Stimulated activated CD4-positive, alpha-beta T cell treated with anti-CD3 and anti-CD28 coated beads, Interleukin-15, amount 100 ng/mL, for 24 hours (primary cell): ENCODE data around the gene METTL9.
"Not testable (repeated sequence)": the region's sequence is repeated elsewhere in the genome, so short reads cannot be mapped to it uniquely, and the experiment has no call there.

Source experiments
- DNase-seq: peaks from one replicate; pipeline ENCODE4 v3.0.0-alpha.2; 2020

METTL9 gene

DNA sequence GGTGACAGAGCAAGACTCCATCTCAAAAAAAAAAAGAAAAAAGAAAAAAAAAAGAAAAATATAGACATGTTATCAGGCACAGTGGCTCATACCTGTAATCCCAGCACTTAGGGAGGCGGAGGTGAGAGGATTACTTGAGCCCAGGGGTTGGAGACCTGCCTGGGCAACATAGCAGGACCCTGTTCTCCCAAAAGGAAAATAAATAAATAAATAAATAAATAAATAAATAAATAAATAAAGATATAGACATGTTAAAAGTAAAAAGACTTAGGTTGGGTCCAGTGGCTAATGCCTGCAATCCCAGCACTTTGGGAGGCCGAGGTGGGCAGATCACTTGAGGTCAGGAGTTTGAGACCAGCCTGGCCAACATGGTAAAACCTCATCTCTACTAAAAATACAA lies 23.1 kb upstream of the METTL9 start:
- not testable (repeated sequence) for DNase-seq

DNA sequence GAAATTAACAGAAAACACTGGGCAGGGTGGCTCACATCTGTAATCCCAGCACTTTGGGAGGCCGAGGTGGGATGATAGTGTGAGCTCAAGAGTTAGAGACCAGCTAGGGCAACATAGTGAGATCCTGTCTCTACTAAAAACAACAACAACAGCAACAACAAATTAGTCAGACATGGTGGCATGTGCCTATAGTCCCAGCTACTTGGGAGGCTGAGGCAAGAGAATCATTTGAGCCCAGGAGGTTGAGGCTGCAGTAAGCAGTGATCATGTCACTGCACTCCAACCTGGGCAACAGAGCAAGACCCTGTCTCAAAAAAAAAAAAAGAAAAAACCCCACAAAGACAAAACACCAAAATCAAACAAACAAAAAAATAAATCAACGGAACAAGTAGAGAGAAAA lies 21.9 kb upstream of the METTL9 start:
- not testable (repeated sequence) for DNase-seq

DNA sequence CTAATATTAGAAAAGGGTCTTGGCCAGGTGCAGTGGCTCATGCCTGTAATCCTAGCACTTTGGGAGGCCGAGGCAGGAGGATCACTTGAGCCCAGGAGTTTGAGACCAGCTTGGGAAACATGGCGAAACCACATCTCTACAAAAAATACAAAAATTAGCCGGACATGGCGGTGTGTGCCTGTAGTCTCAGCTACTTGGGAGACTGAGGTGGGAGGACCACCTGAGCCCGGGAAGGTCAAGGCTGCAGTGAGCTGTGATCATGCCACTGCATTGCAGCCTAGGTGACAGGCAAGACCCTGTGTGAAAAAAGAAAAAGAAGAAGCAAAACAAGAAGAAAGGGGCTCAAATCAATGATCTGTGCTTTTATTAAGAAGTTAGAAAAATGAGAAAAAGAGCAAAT lies 21.1 kb upstream of the METTL9 start:
- DNase-seq: not testable (repeated sequence)

DNA sequence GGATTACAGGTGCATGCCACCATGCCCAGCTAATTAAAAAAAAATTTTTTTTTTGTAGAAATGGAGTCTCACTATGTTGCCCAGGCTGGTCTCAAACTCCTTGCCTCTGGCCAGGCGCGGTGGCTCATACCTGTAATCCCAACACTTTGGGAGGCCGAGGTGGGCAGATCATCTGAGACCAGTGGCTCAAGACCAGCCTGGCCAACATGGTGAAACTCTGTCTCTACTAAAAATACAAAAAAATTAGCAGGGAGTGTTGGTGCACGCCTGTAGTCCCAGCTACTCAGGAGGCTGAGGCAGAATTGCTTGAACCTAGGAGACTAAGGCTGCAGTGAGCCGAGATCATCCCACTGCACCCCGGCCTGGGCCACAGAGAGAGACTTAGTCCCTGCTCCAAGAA lies 19.2 kb upstream of the METTL9 start:
- not testable (repeated sequence) for DNase-seq

DNA sequence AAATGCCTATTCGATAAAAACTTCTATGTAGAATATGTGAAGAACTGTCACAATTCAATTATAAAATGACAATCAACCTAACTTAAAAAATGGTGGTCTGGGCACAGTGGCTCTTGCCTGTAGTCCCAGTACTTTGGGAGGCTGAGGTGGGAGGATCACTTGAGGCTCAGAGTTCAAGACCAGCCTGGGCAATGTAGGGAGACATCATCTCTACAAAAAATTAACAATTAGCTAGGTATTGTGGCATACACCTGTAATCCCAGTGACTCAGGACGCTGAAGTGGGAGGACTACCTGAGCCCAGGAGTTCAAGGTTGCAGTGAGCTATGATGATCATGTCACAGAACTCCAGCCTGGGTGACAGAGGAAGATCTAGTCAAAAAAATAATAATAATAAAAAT lies 18.6 kb upstream of the METTL9 start:
- no peak for DNase-seq

DNA sequence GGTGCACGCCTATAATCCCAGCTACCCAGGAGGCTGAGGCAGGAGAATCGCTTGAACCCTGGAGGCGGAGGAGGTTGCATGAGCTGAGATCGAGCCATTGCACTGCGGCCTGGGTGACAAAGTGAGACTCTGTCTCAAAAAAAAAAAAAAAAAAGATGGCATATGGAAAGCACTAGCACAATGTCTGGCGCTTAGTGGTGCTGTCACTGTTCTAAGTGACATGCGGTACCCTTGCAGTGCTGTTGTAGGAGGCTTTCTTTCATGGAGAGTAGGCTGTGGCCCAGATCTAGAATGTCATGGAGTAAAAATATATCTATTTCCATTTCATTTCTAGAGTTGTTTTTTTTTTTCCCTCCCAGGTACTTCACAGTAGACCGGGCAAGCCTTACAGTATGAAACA lies 14.6 kb upstream of the METTL9 start:
- no peak for DNase-seq

DNA sequence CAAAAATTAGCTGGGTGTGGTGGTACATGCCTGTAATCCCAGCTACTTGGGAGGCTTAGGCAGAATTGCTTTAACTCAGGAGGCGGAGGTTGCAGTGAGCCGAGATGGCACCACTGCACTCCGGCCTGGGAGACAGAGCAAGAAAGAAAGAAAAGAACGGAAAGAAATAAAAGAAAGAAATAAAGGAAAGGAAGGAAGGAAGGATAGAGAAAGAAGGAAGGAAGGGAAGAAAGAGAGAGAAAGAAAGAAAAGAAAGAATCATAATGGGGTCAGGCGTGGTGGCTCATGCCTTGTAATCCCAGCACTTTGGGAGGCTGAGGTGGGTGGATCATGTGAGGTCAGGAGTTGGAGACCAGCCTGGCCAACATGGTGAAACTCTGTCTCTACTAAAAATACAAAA lies 10.8 kb upstream of the METTL9 start:
- DNase-seq: not testable (repeated sequence)

DNA sequence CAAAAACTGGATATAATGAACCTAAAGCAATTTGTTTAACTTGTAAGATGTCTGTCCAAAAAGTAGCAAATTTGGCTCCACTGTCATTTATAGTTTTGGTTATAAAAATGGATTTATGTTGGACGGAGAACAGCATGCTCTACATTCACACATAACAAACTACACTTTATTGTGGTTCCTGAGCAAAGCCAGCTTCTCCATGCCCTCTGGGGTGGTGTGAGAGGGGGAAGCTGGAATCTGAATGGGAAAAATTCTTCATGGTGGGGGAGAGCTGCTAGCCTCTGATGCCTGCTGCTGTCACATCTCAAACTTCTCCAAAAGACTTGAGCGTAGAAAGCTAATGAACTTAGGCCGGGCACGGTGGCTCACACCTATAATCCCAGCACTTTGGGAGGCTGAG lies 9.8 kb upstream of the METTL9 start:
- DNase-seq: no peak

DNA sequence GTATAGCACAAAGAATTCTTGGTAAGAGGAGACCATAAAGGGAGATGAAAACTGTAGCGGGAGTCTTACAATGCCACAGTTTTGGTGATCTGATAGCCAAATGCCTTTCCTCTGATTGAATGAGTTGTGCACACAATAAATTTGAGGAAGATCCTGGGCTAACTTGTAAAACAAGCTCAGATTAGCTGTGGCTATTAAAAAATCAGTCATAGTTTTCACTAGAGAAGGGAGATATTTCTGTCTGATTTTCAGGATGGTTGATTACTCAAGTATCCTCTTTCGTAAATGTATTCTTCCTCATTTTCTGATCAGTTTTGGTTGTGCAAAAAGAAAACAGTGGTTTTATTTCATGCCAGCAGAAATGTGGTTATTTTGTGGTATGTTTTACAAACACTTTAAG lies 9.1 kb upstream of the METTL9 start:
- no peak for DNase-seq

DNA sequence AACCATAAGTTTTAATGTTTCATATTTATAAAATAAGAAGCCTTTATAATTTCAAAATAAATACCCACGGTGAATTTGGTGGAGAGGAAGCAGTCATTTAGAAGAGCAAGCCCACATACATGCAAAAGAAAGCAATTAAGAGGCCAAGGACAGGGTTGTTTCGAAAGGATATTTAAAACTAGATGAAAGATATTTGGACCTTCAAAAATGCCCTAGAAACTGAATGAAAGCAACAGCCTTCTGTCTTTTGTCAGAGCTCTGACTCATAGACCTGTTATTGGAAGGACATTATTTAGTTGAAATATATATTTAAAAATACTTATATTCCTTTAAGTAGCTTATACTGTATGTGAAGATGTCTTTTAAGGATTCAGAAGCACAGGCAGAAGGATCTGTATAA lies 8.6 kb upstream of the METTL9 start:
- no peak for DNase-seq

DNA sequence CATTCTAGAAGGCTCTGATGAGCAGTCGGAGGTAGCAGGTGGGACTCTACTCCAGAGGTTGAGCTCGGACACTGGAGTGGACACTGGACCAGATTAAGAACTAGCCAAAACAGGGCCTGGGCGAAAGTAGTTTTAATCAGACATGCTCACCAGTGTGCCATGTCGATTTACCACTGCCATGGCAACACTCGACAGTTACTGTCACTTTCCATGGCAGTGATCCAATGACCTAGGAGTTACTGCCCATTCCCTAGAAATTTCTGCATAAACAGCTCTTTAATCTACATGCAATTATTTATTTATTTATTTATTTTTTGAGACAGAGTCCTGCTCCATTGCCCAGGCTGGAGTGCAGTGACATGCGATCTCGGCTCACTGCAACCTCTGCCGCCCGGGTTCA lies 7.2 kb upstream of the METTL9 start:
- DNase-seq: no peak

DNA sequence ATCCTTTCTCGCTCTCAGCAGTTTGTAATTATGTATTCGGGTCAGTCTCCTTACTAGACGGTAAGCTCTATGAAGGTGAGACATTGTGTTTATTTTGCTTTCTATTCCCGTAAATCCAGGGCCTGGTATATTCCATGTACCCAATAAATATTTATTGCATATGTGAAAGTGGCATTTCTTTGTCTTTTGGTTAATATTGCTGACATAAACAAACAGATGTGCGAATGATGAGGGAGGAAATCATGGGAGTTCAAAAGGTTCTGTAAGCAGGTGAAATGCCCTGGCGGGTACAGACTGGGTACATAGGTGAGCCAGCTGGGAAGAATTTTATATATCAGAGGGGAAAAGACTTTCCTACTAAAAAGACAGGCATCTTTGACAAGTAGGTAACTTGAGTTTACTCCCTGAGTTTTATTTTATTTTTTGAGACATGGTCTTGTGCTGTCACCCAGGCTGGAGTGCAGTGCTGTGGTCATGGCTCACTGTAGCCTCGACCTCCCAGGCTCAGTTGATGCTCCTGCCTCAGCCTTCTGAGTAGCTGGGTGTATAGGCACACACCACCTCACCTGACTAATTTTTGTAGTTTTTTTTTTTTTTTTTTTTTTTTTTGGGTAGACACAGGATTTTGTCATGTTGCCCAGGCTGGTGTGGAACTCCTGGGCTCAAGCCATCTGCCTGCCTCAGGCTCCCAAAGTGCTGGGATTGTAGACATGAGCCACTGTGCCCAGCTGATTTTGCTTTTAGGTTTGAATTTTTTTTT lies 5.7 kb upstream of the METTL9 start:
- no peak for DNase-seq

DNA sequence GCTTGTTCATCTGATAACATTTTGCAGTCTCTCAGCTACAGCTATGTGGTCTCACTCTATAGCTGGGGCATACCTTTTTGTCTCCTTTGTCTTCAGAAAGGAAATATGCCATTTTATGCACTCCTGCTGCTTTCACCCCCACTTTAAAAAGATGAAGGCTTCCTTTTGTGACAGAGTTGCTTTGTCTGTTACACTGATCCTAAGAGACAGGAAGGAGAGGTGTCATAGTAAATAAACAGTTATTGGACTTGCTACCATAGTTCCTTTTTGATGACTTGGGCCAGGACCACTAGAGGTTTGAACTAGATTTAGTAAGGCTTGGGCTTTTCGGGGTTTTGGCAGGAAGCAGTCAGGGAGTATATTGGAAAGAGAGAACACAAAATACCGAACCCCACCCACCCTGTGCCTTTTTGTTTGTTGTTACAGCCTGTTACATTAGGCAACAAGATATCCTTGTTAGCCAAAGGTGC lies 1.8 kb upstream of the METTL9 start:
- DNase-seq: no peak

DNA sequence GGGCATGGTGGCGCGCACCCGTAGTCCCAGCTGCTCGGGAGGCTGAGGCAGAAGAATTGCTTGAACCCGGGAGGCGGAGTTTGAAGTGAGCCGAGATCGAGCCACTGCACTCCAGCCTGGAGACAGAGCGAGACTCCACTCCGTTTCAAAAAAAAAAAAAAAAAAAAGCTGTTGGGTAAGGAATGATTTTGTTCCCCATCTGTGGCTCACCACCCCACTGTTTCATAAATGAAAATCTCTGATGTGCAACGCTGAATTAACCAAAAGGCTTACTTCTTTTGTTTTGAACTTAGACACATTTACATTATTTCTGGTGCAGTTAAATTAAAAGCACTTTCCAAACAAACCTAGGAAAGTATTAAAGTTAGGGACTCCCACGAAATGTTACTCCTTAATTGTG lies 1.2 kb upstream of the METTL9 start:
- no peak for DNase-seq

DNA sequence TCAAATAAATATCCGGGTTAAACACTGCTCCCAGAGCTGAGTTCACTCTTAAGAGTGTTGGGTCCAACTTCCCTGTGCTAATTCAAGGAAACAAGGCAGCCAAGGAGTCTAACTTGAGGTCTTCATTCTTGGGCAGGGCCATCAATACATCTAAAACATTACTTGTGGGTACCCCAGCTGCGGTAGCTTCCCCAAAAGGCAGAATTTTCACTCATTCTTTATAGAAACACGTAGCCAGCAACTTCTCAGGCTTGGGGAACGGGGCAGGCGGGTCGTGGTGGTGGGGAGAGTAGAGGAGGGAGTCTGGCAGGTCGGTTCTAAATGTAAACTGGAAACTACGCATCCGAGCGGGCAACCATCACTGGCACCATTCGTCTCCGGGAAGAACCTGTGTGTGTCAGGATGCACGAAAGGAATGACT lies 666 bp upstream of the METTL9 start:
- peak; percentile 33 for DNase-seq

DNA sequence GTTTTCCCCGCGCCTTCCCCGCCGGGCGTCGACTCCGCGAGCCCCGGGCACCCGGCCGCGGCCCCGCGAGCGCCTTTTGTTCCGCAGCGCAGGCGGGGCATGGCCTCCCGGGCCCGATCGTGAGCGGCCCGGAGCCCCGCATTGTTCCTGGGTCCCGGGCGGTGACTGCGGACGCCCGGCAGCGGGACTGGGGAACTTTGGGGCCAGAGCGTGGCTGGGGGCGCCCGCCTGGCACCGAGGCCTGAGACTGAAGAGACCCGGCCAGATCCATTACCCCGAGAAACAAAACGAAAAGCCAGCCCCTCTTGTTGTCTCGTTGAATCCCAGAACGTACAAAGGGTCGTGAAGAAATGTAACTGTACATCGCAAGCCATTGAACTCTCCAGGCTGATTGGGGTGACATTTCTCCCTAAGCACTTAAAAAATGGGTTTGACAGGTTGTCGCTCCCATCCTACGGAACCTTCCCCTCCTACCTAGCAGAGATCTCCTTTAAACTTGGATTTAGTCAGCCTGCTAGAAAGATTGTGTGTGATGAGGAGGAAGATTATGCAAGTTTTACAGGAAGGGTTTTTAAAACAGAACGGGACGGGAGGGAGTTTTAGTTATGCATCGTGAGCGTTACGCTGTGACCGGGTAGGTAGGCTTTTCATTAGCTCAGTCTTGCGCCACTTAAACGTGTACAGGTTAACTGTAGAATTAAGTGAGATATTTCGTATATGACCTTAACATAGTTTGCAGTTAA lies 825 bp downstream of the METTL9 start:
- DNase-seq: peak; percentile 24

DNA sequence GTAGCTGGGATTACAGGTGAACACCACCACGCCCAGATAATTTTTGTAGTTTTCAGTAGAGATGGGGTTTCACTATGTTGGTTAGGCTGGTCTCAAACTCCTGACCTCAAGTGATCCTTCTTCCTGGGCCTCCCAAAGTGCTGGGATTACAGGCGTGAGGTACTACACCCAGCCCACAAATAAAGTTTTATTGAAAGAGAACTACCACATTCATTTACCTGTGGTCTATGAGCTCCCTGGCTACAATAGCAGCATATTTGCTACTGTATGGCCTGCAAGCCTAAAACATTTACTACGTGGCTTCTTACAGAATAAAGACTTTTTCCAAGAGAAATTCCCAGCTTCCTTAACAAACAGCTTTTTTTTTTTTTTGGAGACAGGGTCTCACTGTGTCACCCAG lies 3.4 kb downstream of the METTL9 start:
- no peak for DNase-seq

DNA sequence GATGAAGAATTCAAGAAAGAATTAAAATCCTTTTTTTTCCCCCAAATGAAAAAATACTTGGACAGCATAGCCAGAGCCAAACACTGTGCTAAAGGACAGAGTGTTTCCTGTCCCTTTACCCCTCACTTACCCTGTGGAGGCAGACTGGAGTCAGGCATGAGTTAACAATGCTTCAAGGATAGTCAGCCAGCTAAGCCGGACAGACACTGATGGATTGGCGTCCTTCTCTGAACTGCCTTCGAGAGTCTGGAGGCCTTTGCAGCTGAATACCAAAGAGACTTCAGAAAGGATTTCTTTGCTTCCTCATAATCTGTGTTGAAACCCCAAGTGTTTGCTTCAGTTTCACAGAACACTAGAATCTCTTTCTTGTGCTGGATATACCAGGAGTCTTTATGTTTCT lies 4.6 kb downstream of the METTL9 start:
- DNase-seq: no peak

DNA sequence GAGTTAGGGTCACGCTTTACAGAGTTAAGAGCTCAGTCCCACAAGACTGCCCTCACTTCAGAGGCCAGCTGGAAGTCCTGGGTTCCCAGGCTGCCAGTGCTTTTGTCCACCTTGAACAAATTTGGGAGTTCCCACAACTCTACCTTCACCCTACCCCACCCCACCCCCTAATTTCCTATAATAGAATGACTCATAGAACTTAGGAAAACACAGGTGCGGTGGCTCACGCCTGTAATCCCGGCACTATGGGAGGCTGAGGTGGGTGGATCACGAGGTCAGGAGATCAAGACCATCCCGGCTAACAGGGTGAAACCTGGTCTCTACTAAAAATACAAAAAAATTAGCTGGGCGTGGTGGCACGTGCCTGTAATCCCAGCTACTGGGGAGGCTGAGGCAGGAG lies 6.5 kb downstream of the METTL9 start:
- not testable (repeated sequence) for DNase-seq

DNA sequence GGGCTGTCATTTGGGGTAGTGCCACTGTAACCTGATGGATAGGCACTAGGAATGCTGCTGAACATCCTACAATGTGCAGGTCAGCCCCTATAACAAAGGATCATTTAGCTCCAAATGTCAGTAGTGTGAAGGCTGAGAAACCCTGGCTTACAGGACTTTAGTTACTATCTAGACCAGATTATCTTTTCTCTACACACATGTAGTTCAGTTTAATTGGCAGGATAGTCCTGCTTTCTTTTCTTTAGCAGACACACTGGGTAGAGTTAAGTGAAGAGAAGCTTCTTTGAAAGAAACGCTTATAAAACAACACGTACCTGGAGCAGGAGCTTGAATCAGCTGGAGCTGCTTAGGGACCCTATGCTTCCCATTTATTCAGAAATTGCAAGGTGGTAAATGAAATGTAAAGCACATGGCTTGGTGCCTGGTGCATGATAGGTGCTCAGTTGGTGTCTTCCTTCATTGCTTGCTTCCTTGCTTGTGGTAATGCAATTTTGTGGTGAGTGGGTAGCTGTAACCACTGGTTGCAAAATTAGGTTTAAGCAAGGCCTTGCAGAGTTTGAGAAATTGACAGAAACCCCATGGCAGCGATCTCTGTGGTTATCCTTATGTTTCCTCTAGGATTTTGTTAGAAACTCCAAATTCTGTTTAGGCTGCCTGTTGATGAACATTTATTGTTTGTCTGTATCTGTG lies 9.4 kb downstream of the METTL9 start:
- DNase-seq: no peak

DNA sequence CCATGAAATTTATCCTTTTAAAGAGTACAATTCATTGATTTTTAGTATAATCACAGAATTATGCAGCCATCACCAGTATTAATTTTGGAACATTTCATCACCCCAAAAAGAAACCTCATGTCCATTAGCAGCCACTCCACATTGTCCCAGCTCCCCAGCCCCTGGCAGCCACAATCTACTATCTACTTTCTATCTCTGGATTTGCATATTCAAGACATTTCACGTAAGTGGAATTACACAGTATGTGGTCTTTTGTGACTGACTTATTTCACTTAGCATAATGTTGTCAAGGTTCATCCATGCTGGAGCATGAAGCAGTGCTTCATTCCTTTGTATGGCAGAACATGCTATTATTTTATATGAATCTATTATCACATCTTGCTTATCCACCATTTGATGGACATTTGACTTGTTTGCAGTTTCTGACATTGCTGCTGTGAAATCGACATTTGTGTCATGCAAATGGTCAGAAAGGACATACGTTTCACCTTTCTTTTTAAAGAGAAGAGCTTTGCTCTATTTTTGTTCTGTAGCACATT lies 10.7 kb downstream of the METTL9 start:
- DNase-seq: no peak

DNA sequence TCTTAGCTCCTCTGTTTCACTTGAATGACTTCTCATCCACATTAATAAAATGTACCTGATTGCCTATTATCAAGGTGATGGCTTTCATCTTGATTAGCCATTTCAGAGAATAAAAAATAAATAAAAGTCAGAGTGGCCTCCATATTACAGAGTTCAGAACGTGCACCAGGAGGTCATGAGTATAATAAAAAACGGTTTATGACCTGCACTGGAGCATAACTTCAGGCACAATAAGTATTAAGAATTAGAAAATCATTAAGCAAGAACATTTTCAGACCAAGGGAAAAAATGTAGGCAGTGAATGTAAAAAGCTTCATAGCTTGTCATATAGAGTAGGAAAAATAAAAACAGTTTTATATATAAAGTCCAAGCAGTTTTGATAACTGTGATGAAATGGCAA lies 11.4 kb downstream of the METTL9 start:
- no peak for DNase-seq

DNA sequence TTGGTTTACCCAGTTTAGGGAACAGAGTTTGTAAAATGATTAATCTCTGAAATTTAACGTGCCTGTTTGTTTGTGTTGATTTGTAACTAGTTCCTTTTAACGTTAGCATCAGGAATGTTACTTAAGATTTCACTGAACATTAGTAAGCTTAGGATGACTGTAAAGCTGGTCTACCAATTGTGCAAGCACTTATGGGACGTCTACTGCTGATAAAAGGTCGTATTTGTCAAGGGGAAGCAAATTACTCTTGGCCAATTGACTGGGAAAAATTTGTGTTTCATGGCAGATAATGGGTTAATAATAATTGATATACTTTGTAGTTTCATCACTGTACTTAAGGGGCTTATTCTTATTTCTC lies 11.8 kb downstream of the METTL9 start:
- DNase-seq: no peak
